GM19328 (cell line): Measurements from ENCODE around the gene TP53TG5.
A peak's percentile ranks its signal among the peaks of the same experiment; 100 is the strongest.

Experiments
- ATAC-seq: cut with Tn5 transposase; IDR thresholded peaks from one replicate; pipeline ENCODE4 v1.9.1; 2021; ENCODE audit warnings: mild to moderate bottlenecking, moderate library complexity; ENCODE audit not compliant: unreplicated experiment

TP53TG5 gene

DNA sequence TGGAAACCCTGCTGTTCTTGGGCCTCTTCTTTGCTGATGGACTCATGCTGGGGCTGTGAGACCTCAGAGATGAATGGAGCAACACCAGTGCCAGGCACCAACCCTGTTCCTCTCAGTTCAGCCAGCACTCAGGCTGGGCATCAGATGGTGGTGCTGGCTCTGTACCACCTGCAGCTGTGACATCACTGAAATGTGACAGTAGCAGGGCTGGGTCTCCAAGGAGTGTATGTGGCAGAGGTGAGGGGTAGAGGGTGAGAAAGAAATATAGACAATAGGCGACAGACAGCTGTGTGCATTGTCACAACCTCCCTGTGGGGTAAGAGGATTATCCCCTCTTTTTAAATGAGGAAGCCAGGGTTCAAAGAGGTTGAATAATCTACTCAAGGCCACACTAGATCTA is at the start of gene TP53TG5:
TP53TG5 (minus strand) TSS at position 135 of the 400 bp plus-strand sequence; CDS start at position 46, 89 bp downstream.
- no peak for ATAC-seq

GRCh38 chr20:45427236-45428149 is 49.4 kb upstream of the TP53TG5 start:
- no peak for ATAC-seq

DNA sequence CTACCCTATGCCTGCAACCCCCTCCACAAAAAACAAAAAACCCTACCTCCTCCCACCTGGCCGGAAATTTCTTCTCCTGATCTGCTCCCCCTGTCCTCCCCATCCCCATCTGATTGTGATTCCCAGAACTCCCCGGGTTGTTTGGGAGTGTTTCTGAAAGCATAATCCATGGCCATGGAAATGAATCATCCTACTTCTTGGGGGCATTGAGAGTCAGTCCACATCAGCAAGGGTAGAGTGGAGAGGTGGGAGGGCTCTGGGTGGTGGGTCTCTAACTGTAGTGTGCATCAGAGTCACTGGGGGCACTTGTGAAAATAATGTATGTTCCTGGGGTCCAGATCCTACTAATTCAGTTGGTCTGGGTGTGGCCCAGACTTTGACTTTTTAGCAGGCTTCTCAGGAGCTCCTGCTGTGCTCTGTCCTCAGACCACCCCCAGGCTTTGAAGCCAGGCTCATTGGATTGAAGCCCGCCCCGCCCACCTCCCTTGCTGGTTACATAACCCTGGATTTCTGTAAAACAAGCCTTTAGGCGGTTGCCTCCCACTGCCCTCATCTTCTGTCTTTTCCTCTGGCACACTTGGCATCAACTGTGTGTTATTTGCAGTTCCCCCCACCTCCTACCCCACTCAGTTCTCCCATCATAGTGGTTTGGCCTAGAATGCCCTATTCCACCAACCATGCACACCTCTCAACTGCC is 48.3 kb upstream of the TP53TG5 start:
- no peak for ATAC-seq

GRCh38 chr20:45425561-45425960 is 47.4 kb upstream of the TP53TG5 start:
- ATAC-seq: no peak

- no peak for ATAC-seq
These were observed 45.6 kb upstream of the TP53TG5 start for GRCh38 chr20:45423700-45424099.

DNA sequence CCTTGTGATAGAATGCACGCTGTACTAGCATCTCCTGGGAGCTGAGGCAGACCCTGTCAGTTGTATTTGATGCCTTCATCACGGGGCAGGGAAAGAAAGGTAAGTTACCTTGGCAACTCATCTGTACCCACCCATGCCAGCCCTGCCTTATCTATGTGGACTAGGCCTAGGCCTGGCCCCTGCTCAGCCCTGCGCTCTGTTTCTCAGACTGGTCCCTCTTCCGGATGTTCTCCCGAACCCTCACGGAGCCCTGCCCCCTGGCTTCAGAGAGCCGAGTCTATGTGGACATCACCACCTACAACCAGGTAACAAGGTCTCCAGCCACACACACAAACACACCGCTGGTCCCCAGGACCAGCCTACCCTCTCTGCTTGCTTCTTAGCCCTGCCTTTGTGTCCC is 42.0 kb upstream of the TP53TG5 start:
- no peak for ATAC-seq

GRCh38 chr20:45419188-45420091 is 41.3 kb upstream of the TP53TG5 start:
- peak; percentile 74 for ATAC-seq

DNA sequence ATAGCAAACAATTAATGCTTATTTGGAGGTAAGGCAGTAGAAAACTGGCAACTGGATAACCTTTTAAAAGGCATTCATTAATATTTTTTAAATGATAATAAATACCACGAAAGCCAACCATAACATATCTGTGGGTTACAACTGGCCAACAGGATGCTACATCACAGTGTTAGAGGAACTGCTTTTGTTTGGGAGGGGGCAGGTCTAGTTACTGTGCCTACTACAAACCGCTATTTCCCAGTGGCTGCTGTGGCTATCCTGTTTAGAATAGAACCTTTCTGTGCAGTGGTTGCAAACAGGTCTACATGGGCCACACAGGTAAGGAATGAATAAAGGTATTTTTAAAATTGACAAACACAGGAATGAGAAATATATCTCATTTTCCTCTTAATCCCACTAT is 38.8 kb upstream of the TP53TG5 start:
- no peak for ATAC-seq

GRCh38 chr20:45415822-45416637 is 37.9 kb upstream of the TP53TG5 start, which contains the start of gene PIGT:
Gene PIGT (plus strand): TSS chr20:45416141. CDS start chr20:45416157, 16 bp downstream.
- peak; percentile 71 for ATAC-seq

DNA sequence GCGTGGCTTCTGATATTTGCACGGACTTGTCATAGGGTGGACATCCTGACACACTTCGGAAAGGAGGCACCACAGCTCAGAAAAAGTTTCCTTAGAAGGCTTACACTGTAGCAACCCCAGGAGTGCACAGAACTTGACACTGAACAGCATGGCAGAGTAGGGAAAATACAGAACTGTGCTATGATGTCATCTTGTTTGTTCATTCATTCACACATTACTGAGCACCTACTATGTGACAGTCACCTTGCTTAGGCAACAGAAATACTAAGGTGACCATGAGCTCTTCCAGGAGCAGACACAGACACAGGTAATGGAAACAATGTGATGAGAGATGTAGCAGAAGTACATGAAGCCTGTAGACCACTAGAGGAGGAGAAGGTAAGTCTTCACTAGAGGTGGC is 35.4 kb upstream of the TP53TG5 start:
- ATAC-seq: no peak

GRCh38 chr20:45412653-45413052 is 34.5 kb upstream of the TP53TG5 start:
- no peak for ATAC-seq

GRCh38 chr20:45410887-45411286 is 32.8 kb upstream of the TP53TG5 start:
- ATAC-seq: no peak

DNA sequence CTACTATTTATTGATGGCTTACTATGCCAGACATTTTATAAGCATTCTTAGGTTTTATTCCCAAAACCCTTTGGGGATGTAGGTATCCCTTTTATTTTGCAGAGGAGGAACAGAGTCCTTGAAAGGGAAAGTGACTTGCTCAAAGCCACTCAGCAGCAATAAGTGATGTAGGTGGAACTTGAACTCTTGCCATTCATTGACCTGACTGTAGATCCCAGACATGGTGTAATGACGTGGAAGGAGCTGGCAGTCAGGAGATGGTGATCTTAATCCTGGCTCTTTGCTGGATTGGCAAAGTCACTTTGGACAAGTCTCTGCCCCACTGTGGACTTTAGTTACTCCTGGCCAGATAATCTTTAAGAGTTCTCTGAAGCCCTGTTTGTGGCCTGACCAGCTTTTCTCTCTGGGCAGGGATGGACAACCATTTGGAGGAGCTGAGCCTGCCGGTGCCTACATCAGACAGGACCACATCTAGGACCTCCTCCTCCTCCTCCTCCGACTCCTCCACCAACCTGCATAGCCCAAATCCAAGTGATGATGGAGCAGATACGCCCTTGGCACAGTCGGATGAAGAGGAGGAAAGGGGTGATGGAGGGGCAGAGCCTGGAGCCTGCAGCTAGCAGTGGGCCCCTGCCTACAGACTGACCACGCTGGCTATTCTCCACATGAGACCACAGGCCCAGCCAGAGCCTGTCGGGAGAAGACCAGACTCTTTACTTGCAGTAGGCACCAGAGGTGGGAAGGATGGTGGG is 31.6 kb upstream of the TP53TG5 start:
- ATAC-seq: no peak

GRCh38 chr20:45408646-45409213 is 30.6 kb upstream of the TP53TG5 start:
- ATAC-seq: no peak

DNA sequence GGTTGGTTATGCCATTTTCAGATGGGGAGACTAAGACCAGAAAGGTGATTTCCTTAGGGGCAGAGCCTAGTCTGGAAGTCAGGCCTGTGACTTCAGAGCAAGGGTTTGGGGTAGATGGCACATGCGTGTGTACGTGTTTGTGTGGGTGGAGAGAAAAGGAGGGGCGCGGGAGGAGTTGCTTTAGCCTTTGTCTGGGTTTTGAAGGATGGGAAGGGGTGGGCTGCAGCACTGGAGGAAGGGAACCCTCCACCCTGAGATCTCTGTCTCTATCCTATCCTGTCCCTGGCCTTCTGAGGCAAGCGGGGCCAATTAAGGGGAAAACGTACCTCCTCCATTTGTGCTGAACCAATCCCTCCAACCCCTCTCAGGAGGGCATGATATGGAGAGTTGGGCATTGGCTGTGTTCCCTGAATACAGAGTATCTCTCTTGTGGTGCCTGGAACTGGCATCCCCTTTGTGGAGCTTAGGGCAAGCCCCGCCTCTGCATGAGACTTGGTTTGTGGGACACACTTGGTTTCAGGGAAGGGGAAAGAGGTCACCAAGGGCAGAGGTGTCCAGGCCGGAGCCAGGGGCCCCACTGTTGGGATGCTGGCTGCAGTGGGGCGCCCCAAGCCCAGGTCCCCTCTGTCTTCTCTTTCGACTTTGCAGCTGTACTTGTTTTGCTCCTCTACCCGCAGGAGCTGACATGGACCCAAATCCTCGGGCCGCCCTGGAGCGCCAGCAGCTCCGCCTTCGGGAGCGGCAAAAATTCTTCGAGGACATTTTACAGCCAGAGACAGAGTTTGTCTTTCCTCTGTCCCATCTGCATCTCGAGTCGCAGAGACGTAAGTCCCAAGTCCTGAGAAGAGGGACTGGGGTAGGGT is 29.9 kb upstream of the TP53TG5 start, which contains the start of gene DBNDD2:
DBNDD2 (plus strand) TSS at position 507 of the 863 bp plus-strand sequence; CDS start at position 686, 179 bp downstream.
- ATAC-seq: no peak

- ATAC-seq: no peak
These were observed 29.1 kb upstream of the TP53TG5 start for GRCh38 chr20:45407067-45407745.
